GM13976 (cell line): Measurements from ENCODE around the gene PSMD5.

Source experiments
- DNase-seq: peaks from one replicate; pipeline ENCODE4 v3.0.0; 2012; ENCODE audit warnings: low spot score
- CTCF ChIP-seq: IDR thresholded peaks from 2 replicates; pipeline ENCODE4 v1.5.1; 2012; ENCODE audit warnings: borderline replicate concordance, mild to moderate bottlenecking; ENCODE audit not compliant: insufficient read depth; ENCODE audit errors: extremely low read depth, missing control alignments, control extremely low read depth
- in situ Hi-C: fragments of 300-500 bp; cut with MboI; formaldehyde crosslinking; loops from one replicate; pipeline ENCODE4 v1.12.0; 2022; ENCODE audit warnings: low sequenced_read_pairs, mixed read lengths, inconsistent platforms; ENCODE audit not compliant: unreplicated experiment

Gene PSMD5

GRCh38 chr9:120857481-120857880 is 14.8 kb upstream of the PSMD5 start:
- TF ChIP-seq CTCF: no peak
- DNase-seq: no peak
- in situ Hi-C loops: no loop called here

- in situ Hi-C loops: no loop called here
- DNase-seq: no peak
- TF ChIP-seq CTCF: no peak
These were observed 14.0 kb upstream of the PSMD5 start for GRCh38 chr9:120856700-120857099.

GRCh38 chr9:120855827-120856670 is 13.3 kb upstream of the PSMD5 start:
- in situ Hi-C loops: no loop called here
- no peak for TF ChIP-seq CTCF
- DNase-seq: no peak

- TF ChIP-seq CTCF: no peak
- in situ Hi-C loops: no loop called here
- no peak for DNase-seq
These were observed 12.0 kb upstream of the PSMD5 start for GRCh38 chr9:120854596-120855327.

- in situ Hi-C loops: no loop called here
- TF ChIP-seq CTCF: no peak
- DNase-seq: no peak
These were observed 10.5 kb upstream of the PSMD5 start for GRCh38 chr9:120853198-120853597.

GRCh38 chr9:120852240-120853010 is 9.7 kb upstream of the PSMD5 start:
- DNase-seq: no peak
- in situ Hi-C loops: no loop called here
- TF ChIP-seq CTCF: no peak
